ES-I3 (cell line): Measurements from ENCODE around the gene KCNV2.

Source experiments
- H3K36me3 ChIP-seq: 2 replicates; pipeline ENCODE4 v1.6.1; 2013; ENCODE audit warnings: mild to moderate bottlenecking, low read length, control low read depth, moderate library complexity; ENCODE audit not compliant: insufficient read depth
- H3K4me1 ChIP-seq: 2 replicates; pipeline ENCODE4 v1.6.1; 2013; ENCODE audit warnings: mild to moderate bottlenecking, control low read depth, low read length; ENCODE audit not compliant: insufficient read depth
- H3K9ac ChIP-seq: 2 replicates; pipeline ENCODE4 v1.6.1; 2013; ENCODE audit warnings: low read depth, mild to moderate bottlenecking, low read length, moderate library complexity
- H3K9me3 ChIP-seq: 2 replicates; pipeline ENCODE4 v1.6.1; 2013; ENCODE audit warnings: mild to moderate bottlenecking, low read length, moderate library complexity; ENCODE audit not compliant: control insufficient read depth, insufficient read depth

Gene KCNV2

DNA sequence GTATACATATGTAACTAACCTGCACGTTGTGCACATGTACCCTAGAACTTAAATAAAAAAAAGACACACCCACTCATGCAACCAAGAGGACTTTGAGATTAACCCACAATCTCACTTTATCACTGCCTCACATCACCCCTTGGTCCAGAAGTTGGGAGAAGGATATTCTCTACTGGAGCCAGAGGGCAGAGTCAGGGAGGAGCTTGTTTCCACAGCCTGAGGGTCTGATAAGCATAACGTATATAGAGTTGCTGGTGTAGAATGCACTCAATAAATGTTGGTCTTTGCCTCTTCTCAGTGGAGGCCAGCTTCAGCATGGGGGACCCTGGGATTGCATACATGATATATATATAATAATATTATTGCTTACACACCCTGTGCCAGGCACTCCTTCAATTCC is 10.1 kb downstream of the KCNV2 start:
- Histone ChIP-seq H3K9me3 (no peaks in the 10 kb centered on the region), H3K4me1 (peaks cover 6% of the 10 kb centered on the region; the same call in 1 of the 2 replicates), H3K36me3 (no peaks in the 10 kb centered on the region), H3K9ac (no peak overlapping the region)

DNA sequence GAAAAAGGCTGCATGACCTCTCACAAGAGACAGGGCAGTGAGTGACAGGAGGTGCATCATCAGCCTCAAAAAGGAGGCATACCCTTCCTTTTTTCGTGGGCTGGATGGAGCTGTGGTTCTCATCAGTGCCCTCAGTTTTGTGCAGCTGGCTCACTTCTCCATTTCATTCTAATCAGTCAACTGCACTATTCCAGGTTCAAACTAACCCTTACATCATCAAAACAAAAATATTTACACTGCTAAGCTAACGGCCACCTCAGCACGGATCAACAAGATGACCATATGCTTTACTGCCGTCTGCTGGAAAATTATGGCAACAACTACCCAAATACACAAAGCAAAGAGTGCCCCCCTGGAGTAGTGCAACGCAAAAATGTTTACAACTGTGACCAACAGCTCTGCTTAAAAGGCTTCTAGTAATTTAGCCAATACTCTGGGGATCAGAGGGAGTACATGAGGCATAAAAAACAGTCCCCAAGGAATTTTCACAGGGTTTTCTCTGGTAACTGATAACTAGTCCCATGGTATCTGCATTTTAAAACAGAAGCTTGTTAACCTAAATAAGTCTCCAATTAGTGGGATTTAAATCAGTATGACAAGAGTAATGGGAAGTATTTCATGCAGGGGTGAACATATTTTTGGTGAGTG is 10.8 kb downstream of the KCNV2 start:
- peaks cover 6% of the 10 kb centered on the region; the same call in 1 of the 2 replicates for H3K4me1 ChIP-seq

DNA sequence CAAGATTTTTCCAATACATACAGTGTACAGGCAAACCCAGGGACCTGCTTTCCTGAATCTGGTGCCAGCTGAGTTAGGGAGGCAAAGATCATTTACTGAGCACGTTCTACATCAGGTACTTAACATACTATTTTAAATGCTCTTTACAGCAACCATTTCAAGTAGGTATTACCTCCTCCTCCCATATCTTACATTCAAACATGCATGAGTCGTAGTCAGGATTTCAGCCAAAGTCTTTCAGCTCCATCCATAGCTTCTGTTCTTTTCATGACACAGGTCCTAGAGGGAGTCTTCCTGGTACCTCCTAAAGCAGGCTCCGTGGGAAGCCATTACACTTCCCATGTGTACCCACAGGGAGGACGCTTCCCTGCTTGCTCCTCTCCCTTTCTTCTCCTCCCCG is 11.7 kb downstream of the KCNV2 start:
- Histone ChIP-seq H3K9ac (no peak overlapping the region), H3K36me3 (peaks cover 4% of the 10 kb centered on the region; the same call in 1 of the 2 replicates), H3K9me3 (no peaks in the 10 kb centered on the region), H3K4me1 (peaks cover 3% of the 10 kb centered on the region; the same call in 1 of the 2 replicates)

More for the DNA sequence above, 10.8 kb downstream of the KCNV2 start:
- Histone ChIP-seq H3K9ac (no peak overlapping the region), H3K9me3 (no peaks in the 10 kb centered on the region), H3K36me3 (no peaks in the 10 kb centered on the region)

DNA sequence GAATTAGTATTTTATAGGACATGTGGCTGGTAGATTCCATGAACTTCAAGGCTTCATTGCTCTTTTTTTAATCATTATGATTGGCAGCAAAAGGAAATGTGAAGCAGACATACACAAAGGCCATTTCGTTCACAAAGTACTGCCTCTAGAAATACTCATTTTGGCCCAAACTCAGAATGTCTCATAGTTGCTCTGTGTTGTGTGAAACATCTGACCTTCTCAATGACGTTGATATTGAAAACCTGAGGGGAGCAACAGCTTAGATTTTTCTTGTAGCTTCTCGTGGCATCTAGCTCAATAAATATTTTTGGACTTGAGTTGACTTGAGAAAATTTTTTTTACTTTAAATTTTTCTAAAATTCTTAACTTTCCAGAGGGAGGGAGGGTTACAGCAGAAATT is 12.4 kb downstream of the KCNV2 start:
- peaks cover 10% of the 10 kb centered on the region for H3K36me3 ChIP-seq
- no peak overlapping the region for H3K9ac ChIP-seq
- H3K4me1 ChIP-seq = peaks cover 3% of the 10 kb centered on the region; the same call in 1 of the 2 replicates
- H3K9me3 ChIP-seq = no peaks in the 10 kb centered on the region

DNA sequence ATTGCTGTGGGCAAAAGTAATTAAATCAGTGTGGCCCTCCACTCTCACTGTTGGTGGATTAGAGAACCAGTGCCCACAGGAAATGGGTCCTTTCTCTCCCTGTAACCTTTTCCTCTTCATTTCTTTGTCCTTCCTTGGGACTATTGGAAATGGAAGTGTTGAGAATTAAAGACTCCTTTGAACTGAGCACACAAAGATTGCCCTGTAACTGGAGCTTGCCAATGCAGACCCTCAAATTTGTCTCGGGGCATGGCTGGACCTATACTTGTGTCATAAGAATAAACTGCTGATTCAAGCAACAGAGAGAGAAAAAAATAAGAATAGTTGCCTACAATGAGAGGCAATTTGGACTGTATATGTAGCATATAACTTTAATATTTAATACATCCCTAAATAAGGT is 13.7 kb downstream of the KCNV2 start:
- Histone ChIP-seq H3K4me1 (peaks cover 3% of the 10 kb centered on the region; the same call in 1 of the 2 replicates), H3K9me3 (no peaks in the 10 kb centered on the region), H3K36me3 (peaks cover 10% of the 10 kb centered on the region), H3K9ac (no peak overlapping the region)

DNA sequence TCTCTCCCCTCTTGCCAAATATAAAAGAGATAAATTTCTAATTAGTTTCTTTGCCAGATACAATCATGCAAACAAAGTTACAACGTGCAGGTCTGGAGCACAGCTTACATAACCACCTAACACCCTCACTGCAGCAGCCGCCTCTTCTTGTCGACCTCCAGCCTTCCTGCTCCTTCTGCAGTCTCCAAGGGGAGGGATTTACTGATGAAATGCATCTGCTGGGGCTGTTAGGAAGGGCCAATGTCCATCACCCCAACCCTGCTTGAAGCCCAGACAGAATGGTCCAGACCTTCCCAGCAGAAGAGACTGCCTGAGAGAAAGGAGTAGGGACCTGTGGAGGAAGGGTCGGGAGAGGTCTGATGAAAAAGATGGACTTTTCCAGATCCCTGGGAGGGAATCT is 15.2 kb downstream of the KCNV2 start:
- H3K4me1 ChIP-seq = no peaks in the 10 kb centered on the region
- peaks cover 10% of the 10 kb centered on the region for H3K36me3 ChIP-seq
- H3K9ac ChIP-seq = no peak overlapping the region
- H3K9me3 ChIP-seq = no peaks in the 10 kb centered on the region

DNA sequence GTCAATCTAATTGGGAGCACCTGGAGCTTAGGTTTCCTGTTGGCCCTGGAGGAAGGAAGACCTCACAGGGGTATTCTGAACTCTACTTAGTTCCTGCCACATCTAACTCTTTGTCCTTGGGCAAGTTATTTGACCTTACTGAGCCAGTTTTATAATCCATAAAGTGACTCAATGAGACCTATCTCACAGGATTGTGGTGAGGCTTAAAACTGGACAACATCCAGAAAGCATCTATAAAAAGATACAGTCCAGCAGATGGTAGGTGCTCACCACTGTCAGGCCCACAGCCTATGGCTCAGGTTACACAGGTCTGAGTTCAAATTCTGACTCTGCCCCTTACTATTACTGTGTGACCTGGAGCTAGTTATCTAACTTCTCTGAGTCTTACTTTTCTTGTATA is 23.3 kb downstream of the KCNV2 start:
- H3K9me3 ChIP-seq = no peaks in the 10 kb centered on the region
- no peak overlapping the region for H3K9ac ChIP-seq
- H3K4me1 ChIP-seq = no peaks in the 10 kb centered on the region
- H3K36me3 ChIP-seq = no peaks in the 10 kb centered on the region; the same call in 1 of the 2 replicates

DNA sequence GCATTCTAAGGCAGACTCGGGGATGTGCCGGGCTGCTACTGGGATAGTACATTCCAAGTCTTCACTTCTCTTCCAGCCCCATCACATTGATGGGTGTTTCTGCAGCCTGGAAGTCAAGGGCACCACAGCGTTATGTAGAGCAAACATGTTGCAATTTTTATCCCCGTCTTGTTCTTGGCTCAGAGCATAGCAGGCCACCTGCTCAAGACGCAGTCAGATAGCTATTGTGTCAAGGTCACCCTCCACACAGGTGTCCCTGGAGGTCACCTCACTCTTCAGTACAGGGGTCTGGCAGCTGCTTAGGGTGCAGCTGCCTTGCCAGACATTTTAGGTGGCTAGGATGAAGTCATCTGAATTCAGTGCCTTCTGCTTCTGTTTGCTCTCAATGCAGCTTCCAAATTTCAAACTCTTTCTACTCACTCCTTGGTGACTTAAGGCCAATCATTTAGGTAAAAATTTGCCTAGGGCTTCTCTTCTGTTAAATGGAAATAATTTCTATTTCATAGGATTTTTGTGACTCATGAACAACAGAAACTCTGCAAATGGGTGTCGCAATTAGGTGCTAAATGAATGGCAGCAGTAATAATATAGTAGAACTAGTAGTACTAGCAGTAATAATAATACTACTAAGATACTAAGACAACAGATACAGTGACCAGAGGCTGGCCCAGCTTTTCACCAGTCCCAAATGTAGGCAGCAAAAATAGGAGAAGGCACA is 24.3 kb downstream of the KCNV2 start:
- H3K9ac ChIP-seq = no peak overlapping the region
- H3K36me3 ChIP-seq = no peaks in the 10 kb centered on the region; the same call in 1 of the 2 replicates
- no peaks in the 10 kb centered on the region for H3K9me3 ChIP-seq
- H3K4me1 ChIP-seq = peaks cover 4% of the 10 kb centered on the region; the same call in 1 of the 2 replicates

DNA sequence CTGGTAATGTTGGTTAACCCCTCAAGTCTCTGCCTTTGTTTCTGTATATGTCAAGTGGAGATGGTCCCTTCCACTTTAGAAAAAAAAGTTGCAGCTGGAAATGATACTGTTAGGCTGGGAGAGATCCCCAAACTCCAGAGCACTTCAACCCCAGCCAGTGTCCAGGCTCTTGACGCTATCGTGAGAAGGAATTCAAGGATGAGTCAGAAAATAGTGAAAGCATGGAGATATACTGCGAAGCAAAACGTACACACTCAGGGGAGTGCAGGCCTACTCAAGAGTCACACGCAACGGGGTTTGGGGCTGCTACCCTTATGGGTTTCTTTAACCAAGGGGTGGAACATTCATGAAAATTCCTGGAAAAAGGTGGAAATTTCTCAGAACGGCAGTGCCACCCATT is 24.9 kb downstream of the KCNV2 start:
- Histone ChIP-seq H3K9ac (no peak overlapping the region), H3K4me1 (peaks cover 5% of the 10 kb centered on the region; the same call in 1 of the 2 replicates)

DNA sequence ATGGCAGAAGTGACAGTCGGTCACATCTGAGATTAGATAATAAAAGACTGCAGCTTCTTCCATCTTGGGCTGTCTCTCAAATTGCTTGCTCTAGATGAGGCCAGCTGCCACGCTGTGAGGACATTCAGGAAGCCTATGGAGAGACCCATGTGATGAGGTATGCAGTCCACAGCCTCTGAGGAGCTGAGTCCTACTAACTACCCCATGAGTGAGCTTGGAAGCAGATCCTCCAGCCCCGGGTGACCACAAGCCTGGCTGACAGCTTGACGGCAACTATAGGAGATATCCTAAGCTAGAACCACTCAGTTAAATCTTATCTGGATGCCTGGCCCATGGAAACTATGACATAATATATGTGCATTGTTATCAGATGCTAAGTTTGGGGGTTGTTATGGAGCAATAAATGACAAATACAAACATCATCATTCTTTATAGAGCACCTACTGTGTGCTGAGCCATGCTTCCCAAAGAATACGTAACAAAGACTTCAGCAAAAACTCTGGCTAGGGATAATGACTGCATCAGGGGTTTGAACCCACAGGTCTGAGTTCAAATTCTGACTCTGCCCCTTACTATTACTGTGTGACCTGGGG is 26.7 kb downstream of the KCNV2 start:
- Histone ChIP-seq H3K4me1 (peaks cover 5% of the 10 kb centered on the region; the same call in 1 of the 2 replicates), H3K36me3 (no peaks in the 10 kb centered on the region), H3K9me3 (no peaks in the 10 kb centered on the region), H3K9ac (no peak overlapping the region)

More for the DNA sequence above, 24.9 kb downstream of the KCNV2 start:
- H3K9me3 ChIP-seq = no peaks in the 10 kb centered on the region
- no peaks in the 10 kb centered on the region; the same call in 1 of the 2 replicates for H3K36me3 ChIP-seq

DNA sequence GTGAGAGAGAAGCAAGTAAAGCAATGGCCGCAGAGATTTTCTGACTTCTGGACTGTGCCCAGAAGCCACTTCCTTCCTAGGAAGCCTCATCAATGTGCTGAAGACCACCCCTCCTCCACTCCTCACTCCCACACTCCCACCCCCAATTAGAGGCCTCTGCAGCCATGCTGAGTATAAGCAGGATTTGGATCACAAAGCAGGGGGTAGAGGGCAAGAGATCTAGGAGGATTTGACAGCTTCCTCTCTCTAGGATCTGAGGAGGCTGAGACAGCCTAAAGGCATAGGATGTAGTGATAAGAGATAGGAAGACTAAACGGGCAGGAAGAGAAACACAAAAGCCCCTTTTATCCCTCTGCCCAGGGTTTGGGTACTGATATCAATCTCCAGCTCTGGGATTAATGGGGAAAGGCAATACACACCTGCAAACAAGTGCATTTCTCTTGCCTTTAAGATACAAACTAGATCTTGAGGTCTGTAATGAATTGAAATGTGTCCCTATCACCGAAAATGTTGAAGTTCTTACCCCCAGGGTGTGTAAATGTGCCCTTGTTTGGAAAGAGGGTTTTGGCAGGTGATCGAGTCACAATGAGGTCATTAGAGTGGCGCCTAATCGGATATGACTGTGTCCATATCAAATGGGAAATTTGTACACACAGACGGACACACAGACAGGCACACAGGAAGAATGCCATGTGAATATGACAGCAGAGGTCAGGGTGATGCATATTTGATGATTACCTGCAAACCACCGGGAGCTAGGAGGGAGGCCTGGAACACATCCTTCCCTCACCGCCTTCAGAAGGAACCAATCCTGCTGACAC is 28.5 kb downstream of the KCNV2 start:
- Histone ChIP-seq H3K36me3 (no peaks in the 10 kb centered on the region), H3K9me3 (peaks cover 4% of the 10 kb centered on the region; the same call in 1 of the 2 replicates), H3K9ac (no peak overlapping the region), H3K4me1 (peaks cover 5% of the 10 kb centered on the region; the same call in 1 of the 2 replicates)

DNA sequence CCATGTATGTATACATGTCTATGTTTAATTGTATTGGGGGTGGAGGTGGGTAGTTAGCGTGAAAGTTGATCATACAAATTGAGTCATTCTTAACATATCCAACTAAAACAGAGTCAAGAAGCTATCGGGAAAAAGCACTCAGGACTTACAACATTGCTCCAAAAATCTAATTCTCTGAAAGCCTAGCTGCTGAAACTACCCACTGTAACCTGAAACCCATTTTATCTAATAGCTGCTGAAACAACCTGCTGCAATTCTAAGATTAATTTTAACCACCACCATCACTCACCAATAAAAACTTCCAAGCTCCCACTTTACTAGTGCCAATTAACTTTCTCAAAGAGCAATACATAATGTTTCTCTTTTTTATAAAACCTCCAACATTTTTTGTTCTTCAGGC is 32.2 kb downstream of the KCNV2 start:
- Histone ChIP-seq H3K4me1 (peaks cover 5% of the 10 kb centered on the region; the same call in 1 of the 2 replicates), H3K36me3 (no peaks in the 10 kb centered on the region), H3K9ac (no peak overlapping the region), H3K9me3 (peaks cover 4% of the 10 kb centered on the region; the same call in 1 of the 2 replicates)

DNA sequence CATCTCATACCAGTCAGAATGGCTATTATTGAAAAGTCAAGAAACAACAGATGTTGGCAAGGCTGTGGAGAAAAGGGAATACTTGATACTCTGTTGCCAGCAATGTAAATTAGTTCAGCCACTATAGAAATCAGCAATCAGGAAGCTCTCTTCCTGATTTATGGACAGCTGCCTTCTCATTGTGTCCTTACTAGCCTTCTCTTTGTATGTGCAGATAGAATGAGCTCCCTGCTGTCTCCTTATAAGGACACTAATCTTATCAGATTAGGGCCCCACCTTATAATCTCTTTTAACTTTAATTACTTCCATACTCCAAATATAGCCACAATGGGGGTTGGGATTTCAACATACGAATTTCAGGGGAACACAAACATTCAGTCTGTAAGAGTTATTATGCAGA is 38.0 kb downstream of the KCNV2 start:
- no peaks in the 10 kb centered on the region for H3K36me3 ChIP-seq
- no peaks in the 10 kb centered on the region; the same call in 1 of the 2 replicates for H3K9me3 ChIP-seq
- no peak overlapping the region for H3K9ac ChIP-seq
- H3K4me1 ChIP-seq = peaks cover 10% of the 10 kb centered on the region; the same call in 1 of the 2 replicates
